Peyer's patch (tissue), 4 donors: ENCODE results near the gene ILDR2. TPM values are rescaled to one million over a fixed set of nuclear protein-coding genes. Genes with fewer than 3 reads are reported as not detected.

ENCODE experiments used
- DNase-seq, 3 donors: peaks; one replicate each; pipeline ENCODE4 v3.0.0-alpha.2; 2017 to 2019
- H3K27ac ChIP-seq, 4 donors: fragments of 200-600 bp; sonication (generic); one replicate each; pipeline ENCODE4 v1.5.1; 2016 to 2019
- H3K27me3 ChIP-seq, 2 donors: fragments of 200-600 bp; sonication (generic); one replicate each; pipeline ENCODE4 v1.5.1; 2019
- H3K36me3 ChIP-seq, 3 donors: fragments of 200-600 bp; sonication (generic); one replicate each; pipeline ENCODE4 v1.5.1; 2016 to 2019
- H3K4me1 ChIP-seq, 4 donors: fragments of 200-600 bp; sonication (generic); one replicate each; pipeline ENCODE4 v1.5.1; 2016 to 2019
- H3K4me3 ChIP-seq, 4 donors: fragments of 200-600 bp; sonication (generic); 1 replicate in 3 of 4; 2 replicates in 1 of 4; pipeline ENCODE4 v1.5.1; 2016 to 2019; ENCODE audit warnings: mild to moderate bottlenecking in 1 of 4
- H3K9me3 ChIP-seq, 4 donors: fragments of 200-600 bp; sonication (generic); one replicate each; pipeline ENCODE4 v1.5.1; 2016 to 2019; ENCODE audit warnings: mild to moderate bottlenecking in 1 of 4
- CTCF ChIP-seq, 6 experiments: fragments of 450-650 bp in 4 of 6; fragments of 200-600 bp in 2 of 6; sonication (generic) in 1 of 6; IDR thresholded peaks; one replicate each; pipeline ENCODE4 v1.5.1; 2017 to 2019; ENCODE audit warnings: antibody characterized with exemption in 6 of 6, mild to moderate bottlenecking in 3 of 6, moderate library complexity in 1 of 6
- POLR2A ChIP-seq, 2 donors: fragments of 450-650 bp; IDR thresholded peaks; one replicate each; pipeline ENCODE4 v1.5.1; 2017; ENCODE audit warnings: antibody characterized with exemption in 2 of 2, mild to moderate bottlenecking in 2 of 2, moderate library complexity in 2 of 2
- total RNA-seq, 4 donors: library from RNA; depleted of rRNA; stranded (reverse); fragments of >200 nt; gene quantifications; one replicate each; pipeline ENCODE4 v1.1.0, GENCODE V29; 2016

The ILDR2 gene
- total RNA-seq, 4 donors from 2014 or later = 0.67 to 2.1 (median 1.6) TPM

GRCh38 chr1:167011560-167012191 is 36.3 kb upstream of the ILDR2 start:
- H3K4me1 ChIP-seq = no peaks in the 10 kb centered on the region
- no peaks in the 10 kb centered on the region for H3K27me3 ChIP-seq
- TF ChIP-seq POLR2A (IDR thresholded peaks at IDR 0.05) (no peak), CTCF (IDR thresholded peaks at IDR 0.05) (no peak)
- DNase-seq = no peak
- H3K4me3 ChIP-seq = no peak overlapping the region
- H3K36me3 ChIP-seq = no peaks in the 10 kb centered on the region
- H3K9me3 ChIP-seq = no peaks in the 10 kb centered on the region
- no peak overlapping the region for H3K27ac ChIP-seq

- H3K27me3 ChIP-seq = no peaks in the 10 kb centered on the region
- no peaks in the 10 kb centered on the region for H3K36me3 ChIP-seq
- H3K27ac ChIP-seq = no peak overlapping the region
- H3K4me1 ChIP-seq = no peaks in the 10 kb centered on the region
- no peak overlapping the region for H3K4me3 ChIP-seq
- TF ChIP-seq POLR2A (IDR thresholded peaks at IDR 0.05) (no peak), CTCF (IDR thresholded peaks at IDR 0.05) (no peak)
- no peaks in the 10 kb centered on the region for H3K9me3 ChIP-seq
- no peak for DNase-seq
These were observed 28.4 kb upstream of the ILDR2 start for GRCh38 chr1:167003711-167004110.

- no peaks in the 10 kb centered on the region for H3K4me1 ChIP-seq
- TF ChIP-seq POLR2A (IDR thresholded peaks at IDR 0.05) (no peak), CTCF (IDR thresholded peaks at IDR 0.05) (no peak)
- no peaks in the 10 kb centered on the region for H3K27me3 ChIP-seq
- no peak overlapping the region for H3K27ac ChIP-seq
- DNase-seq = no peak
- no peaks in the 10 kb centered on the region for H3K9me3 ChIP-seq
- H3K4me3 ChIP-seq = no peak overlapping the region
- H3K36me3 ChIP-seq = no peaks in the 10 kb centered on the region
These were observed 27.0 kb upstream of the ILDR2 start for GRCh38 chr1:167002354-167002753.

GRCh38 chr1:167000546-167000945 is 25.2 kb upstream of the ILDR2 start:
- Histone ChIP-seq H3K36me3 (no peaks in the 10 kb centered on the region), H3K4me1 (no peaks in the 10 kb centered on the region), H3K9me3 (no peaks in the 10 kb centered on the region), H3K27me3 (no peaks in the 10 kb centered on the region), H3K4me3 (no peak overlapping the region), H3K27ac (no peak overlapping the region)
- TF ChIP-seq CTCF (IDR thresholded peaks at IDR 0.05) = no peak
- TF ChIP-seq POLR2A (IDR thresholded peaks at IDR 0.05) = no peak
- DNase-seq = no peak

- H3K9me3 ChIP-seq = no peaks in the 10 kb centered on the region
- DNase-seq = no peak
- no peaks in the 10 kb centered on the region for H3K36me3 ChIP-seq
- TF ChIP-seq CTCF (IDR thresholded peaks at IDR 0.05) (no peak), POLR2A (IDR thresholded peaks at IDR 0.05) (no peak)
- no peak overlapping the region for H3K27ac ChIP-seq
- no peak overlapping the region for H3K4me3 ChIP-seq
- H3K4me1 ChIP-seq = no peaks in the 10 kb centered on the region
- no peaks in the 10 kb centered on the region for H3K27me3 ChIP-seq
These were observed 24.2 kb upstream of the ILDR2 start for GRCh38 chr1:166999500-167000055.
